Endothelial cell of hepatic sinusoid (primary cell): ENCODE results near the gene NRL.

Source experiments
- in situ Hi-C: cut with HindIII; loops from 2 replicates; pipeline ENCODE4 v1.10.0; 2017; ENCODE audit warnings: low sequenced_read_pairs

NRL gene

GRCh38 chr14:24114532-24115421 is at the start of gene NRL, which contains the start of gene DCAF11:
NRL (minus strand) TSS chr14:24114949; CDS start chr14:24082848, 32,101 bp downstream.
DCAF11 (plus strand) TSS chr14:24114777; CDS start chr14:24115595, 818 bp downstream.
- in situ Hi-C loops, result no loop called here

- in situ Hi-C loops, result no loop called here
Observed at GRCh38 chr14:24162093-24162492, 47.3 kb upstream of the NRL start.

- in situ Hi-C loops, result no loop called here
Observed at GRCh38 chr14:24160850-24161804, 46.4 kb upstream of the NRL start, which contains the start of gene IRF9. IRF9 (plus strand) TSS chr14:24161265; CDS start chr14:24162145, 880 bp downstream.

GRCh38 chr14:24160499-24160849 is 45.7 kb upstream of the NRL start:
- in situ Hi-C loops, result no loop called here

GRCh38 chr14:24159777-24160498 is 45.2 kb upstream of the NRL start:
- in situ Hi-C loops, result no loop called here

GRCh38 chr14:24157331-24157730 is 42.6 kb upstream of the NRL start:
- in situ Hi-C loops, result no loop called here

- in situ Hi-C loops, result no loop called here
Observed at GRCh38 chr14:24156840-24157239, 42.1 kb upstream of the NRL start.

GRCh38 chr14:24155100-24155499 is 40.4 kb upstream of the NRL start:
- in situ Hi-C loops, result no loop called here

- in situ Hi-C loops, result no loop called here
Observed at GRCh38 chr14:24151404-24152080, 36.8 kb upstream of the NRL start.

GRCh38 chr14:24150993-24151392 is 36.2 kb upstream of the NRL start:
- in situ Hi-C loops, result no loop called here

GRCh38 chr14:24150567-24150966 is 35.8 kb upstream of the NRL start:
- in situ Hi-C loops, result no loop called here

- in situ Hi-C loops, result no loop called here
Observed at GRCh38 chr14:24150061-24150460, 35.3 kb upstream of the NRL start.

GRCh38 chr14:24149302-24149969 is 34.7 kb upstream of the NRL start:
- in situ Hi-C loops, result no loop called here

GRCh38 chr14:24147761-24148428 is 33.1 kb upstream of the NRL start:
- in situ Hi-C loops, result no loop called here

- in situ Hi-C loops, result no loop called here
Observed at GRCh38 chr14:24146978-24147760, 32.4 kb upstream of the NRL start, which contains the start of gene RNF31. RNF31 (plus strand) TSS chr14:24147498; CDS start chr14:24147699, 201 bp downstream.

GRCh38 chr14:24146453-24146977 is 31.8 kb upstream of the NRL start, which contains the start of gene PSME2:
PSME2 (minus strand) TSS chr14:24146610; CDS start chr14:24146581, 29 bp downstream.
- in situ Hi-C loops, result no loop called here

GRCh38 chr14:24145690-24146452 is 31.1 kb upstream of the NRL start:
- in situ Hi-C loops, result no loop called here
